ENCODE results near the gene FGF12.

FGF12 gene

GRCh38 chr3:192165552-192165951 is 561.8 kb downstream of the FGF12 start:
- ChIA-PET POLR2A (no interaction called here), CTCF (interaction anchor here (0.6 kb wide), 1 partner anchor 432 kb away, joined by 3 read pairs; no protein-coding TSS in a partner anchor)
- TF ChIP-seq FOXA1 (IDR thresholded peaks at IDR 0.05) (no peak), CTBP1 (IDR thresholded peaks at IDR 0.05; ENCODE audit: borderline replicate concordance) (no peak), SUZ12 (IDR thresholded peaks at IDR 0.05) (no peak)
- no peak for DNase-seq (ENCODE audit: extremely low spot score)

GRCh38 chr3:192161661-192162060 is 565.7 kb downstream of the FGF12 start:
- TF ChIP-seq BHLHE40 (IDR thresholded peaks at IDR 0.05; ENCODE audit: borderline replicate concordance) (no peak), L3MBTL2 (conservative IDR thresholded peaks at IDR 0.05) (no peak), TARDBP (IDR thresholded peaks at IDR 0.05) (no peak), SP1 (IDR thresholded peaks at IDR 0.05) (no peak), FOXA1 (IDR thresholded peaks at IDR 0.05) (no peak), CTBP1 (IDR thresholded peaks at IDR 0.05; ENCODE audit: borderline replicate concordance) (no peak), ELF4 (IDR thresholded peaks at IDR 0.05) (no peak), ZNF384 (IDR thresholded peaks at IDR 0.05) (no peak), ARNT (IDR thresholded peaks at IDR 0.05) (no peak), LEF1 (IDR thresholded peaks at IDR 0.05; ENCODE audit: borderline replicate concordance) (no peak), HDGF (IDR thresholded peaks at IDR 0.05; ENCODE audit: borderline replicate concordance) (no peak), FOXK2 (IDR thresholded peaks at IDR 0.05) (no peak), NFRKB (IDR thresholded peaks at IDR 0.05) (no peak), SUZ12 (IDR thresholded peaks at IDR 0.05) (no peak), FOXM1 (IDR thresholded peaks at IDR 0.05; ENCODE audit: borderline replicate concordance) (no peak)
- TF ChIP-seq, protein P1, sequence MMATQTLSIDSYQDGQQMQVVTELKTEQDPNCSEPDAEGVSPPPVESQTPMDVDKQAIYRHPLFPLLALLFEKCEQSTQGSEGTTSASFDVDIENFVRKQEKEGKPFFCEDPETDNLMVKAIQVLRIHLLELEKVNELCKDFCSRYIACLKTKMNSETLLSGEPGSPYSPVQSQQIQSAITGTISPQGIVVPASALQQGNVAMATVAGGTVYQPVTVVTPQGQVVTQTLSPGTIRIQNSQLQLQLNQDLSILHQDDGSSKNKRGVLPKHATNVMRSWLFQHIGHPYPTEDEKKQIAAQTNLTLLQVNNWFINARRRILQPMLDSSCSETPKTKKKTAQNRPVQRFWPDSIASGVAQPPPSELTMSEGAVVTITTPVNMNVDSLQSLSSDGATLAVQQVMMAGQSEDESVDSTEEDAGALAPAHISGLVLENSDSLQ (IDR thresholded peaks at IDR 0.05) = no peak
- ChIA-PET POLR2A (no interaction called here), CTCF (no interaction called here)
- no peak for DNase-seq (ENCODE audit: extremely low spot score)

DNA sequence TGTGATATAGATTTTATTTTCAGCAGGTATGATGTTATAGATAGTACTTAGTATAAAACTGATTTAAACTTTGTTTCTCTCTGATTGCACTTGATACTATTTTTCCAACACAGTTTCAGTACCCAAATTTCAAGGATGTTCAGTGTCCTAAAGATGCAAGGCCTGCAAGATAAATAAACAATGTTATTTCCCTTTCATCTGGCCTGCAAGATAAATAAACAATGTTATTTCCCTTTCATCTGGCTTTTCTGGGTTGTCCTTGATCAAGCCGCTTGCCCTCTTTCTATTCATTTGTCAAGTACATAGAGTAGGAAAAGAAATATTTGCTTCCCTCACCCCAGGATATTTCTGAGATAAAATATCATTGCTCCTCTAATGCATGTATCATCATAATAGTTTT is 571.0 kb downstream of the FGF12 start:
- POLR2A ChIA-PET = no interaction called here

DNA sequence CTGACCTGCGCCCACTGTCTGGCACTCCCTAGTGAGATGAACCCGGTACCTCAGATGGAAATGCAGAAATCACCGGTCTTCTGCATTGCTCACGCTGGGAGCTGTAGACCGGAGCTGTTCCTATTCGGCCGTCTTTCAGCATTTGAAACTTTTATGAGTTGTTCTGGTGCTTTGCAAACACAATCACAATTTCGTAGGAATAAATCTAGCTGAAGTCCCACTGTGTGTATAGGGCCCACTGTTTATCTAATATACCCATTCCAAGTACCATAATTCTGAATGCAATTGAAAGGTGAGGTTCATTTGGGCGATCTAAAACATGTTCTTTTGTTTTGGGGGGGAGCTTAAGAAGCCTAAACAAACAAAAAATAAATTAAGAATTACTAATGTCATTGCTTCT is 572.1 kb downstream of the FGF12 start:
- CTCF ChIA-PET = no interaction called here
- DNase-seq (ENCODE audit: extremely low spot score) = no peak
- TF ChIP-seq NFRKB (IDR thresholded peaks at IDR 0.05) = no peak
- no peak for TF ChIP-seq FOXA1 (IDR thresholded peaks at IDR 0.05)
- no peak for TF ChIP-seq SP1 (IDR thresholded peaks at IDR 0.05)
- no peak for TF ChIP-seq HDGF (IDR thresholded peaks at IDR 0.05; ENCODE audit: borderline replicate concordance)
- TF ChIP-seq TARDBP (IDR thresholded peaks at IDR 0.05) = no peak
- TF ChIP-seq, protein P1 (IDR thresholded peaks at IDR 0.05) = no peak
- no peak for TF ChIP-seq ELF4 (IDR thresholded peaks at IDR 0.05)
- TF ChIP-seq FOXK2 (IDR thresholded peaks at IDR 0.05) = no peak
- TF ChIP-seq FOXM1 (IDR thresholded peaks at IDR 0.05; ENCODE audit: borderline replicate concordance) = no peak
- TF ChIP-seq LEF1 (IDR thresholded peaks at IDR 0.05; ENCODE audit: borderline replicate concordance) = no peak
- POLR2A ChIA-PET = interaction anchor here (1.3 kb wide), 1 partner anchor 589 kb away, joined by 11 read pairs; no protein-coding TSS in a partner anchor

More for the DNA sequence above, 571.0 kb downstream of the FGF12 start:
- no peak for DNase-seq (ENCODE audit: extremely low spot score)
- CTCF ChIA-PET = no interaction called here
- TF ChIP-seq FOXA1 (IDR thresholded peaks at IDR 0.05) (no peak), CTBP1 (IDR thresholded peaks at IDR 0.05; ENCODE audit: borderline replicate concordance) (no peak), LEF1 (IDR thresholded peaks at IDR 0.05; ENCODE audit: borderline replicate concordance) (no peak), SUZ12 (IDR thresholded peaks at IDR 0.05) (no peak), SP1 (IDR thresholded peaks at IDR 0.05) (no peak), FOXK2 (IDR thresholded peaks at IDR 0.05) (no peak), L3MBTL2 (conservative IDR thresholded peaks at IDR 0.05) (no peak)

DNA sequence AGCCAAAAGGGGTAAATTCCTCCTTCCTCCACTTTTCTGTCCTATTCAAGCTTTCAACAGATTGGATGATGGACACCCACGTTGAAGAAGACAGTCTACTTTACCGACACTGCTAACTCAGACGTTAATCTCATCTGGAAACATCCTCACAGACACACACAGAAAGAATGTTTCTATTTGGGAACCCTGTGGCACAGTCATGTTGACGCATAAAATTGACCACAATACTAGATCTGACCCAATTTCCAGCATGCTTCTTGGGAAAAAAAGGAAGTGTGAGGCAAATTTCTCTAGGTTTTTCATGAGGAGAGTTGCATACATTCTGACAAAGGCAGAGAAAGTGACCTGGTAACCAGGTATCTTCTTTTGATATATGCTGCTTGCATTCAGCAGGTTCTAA is 594.1 kb downstream of the FGF12 start:
- POLR2A ChIA-PET = no interaction called here
- TF ChIP-seq SUZ12 (IDR thresholded peaks at IDR 0.05) = no peak
- no peak for TF ChIP-seq NFRKB (IDR thresholded peaks at IDR 0.05)
- no peak for TF ChIP-seq SP1 (IDR thresholded peaks at IDR 0.05)
- CTCF ChIA-PET = interaction anchor here (0.7 kb wide), 1 partner anchor 77 kb away, joined by 3 read pairs; no protein-coding TSS in a partner anchor
- DNase-seq (ENCODE audit: extremely low spot score) = no peak

GRCh38 chr3:192130534-192131132 is 596.7 kb downstream of the FGF12 start:
- ChIA-PET POLR2A (no interaction called here), CTCF (interaction anchor here (0.7 to 1.0 kb wide), 3 partner anchors 10 to 321 kb away, joined by 3 to 7 read pairs (median 4); no protein-coding TSS in a partner anchor)
- TF ChIP-seq, protein P1 (IDR thresholded peaks at IDR 0.05) = no peak
- TF ChIP-seq FOXA1 (IDR thresholded peaks at IDR 0.05) = no peak
- TF ChIP-seq TARDBP (IDR thresholded peaks at IDR 0.05) = no peak
- TF ChIP-seq ZNF384 (IDR thresholded peaks at IDR 0.05) = no peak
- TF ChIP-seq FOXM1 (IDR thresholded peaks at IDR 0.05; ENCODE audit: borderline replicate concordance) = no peak
- TF ChIP-seq ELF4 (IDR thresholded peaks at IDR 0.05) = no peak
- no peak for TF ChIP-seq FOXK2 (IDR thresholded peaks at IDR 0.05)
- no peak for TF ChIP-seq HDGF (IDR thresholded peaks at IDR 0.05; ENCODE audit: borderline replicate concordance)
- TF ChIP-seq ARNT (IDR thresholded peaks at IDR 0.05) = no peak
- no peak for TF ChIP-seq NFRKB (IDR thresholded peaks at IDR 0.05)
- no peak for TF ChIP-seq SUZ12 (IDR thresholded peaks at IDR 0.05)
- DNase-seq (ENCODE audit: extremely low spot score) = peak; percentile 44

DNA sequence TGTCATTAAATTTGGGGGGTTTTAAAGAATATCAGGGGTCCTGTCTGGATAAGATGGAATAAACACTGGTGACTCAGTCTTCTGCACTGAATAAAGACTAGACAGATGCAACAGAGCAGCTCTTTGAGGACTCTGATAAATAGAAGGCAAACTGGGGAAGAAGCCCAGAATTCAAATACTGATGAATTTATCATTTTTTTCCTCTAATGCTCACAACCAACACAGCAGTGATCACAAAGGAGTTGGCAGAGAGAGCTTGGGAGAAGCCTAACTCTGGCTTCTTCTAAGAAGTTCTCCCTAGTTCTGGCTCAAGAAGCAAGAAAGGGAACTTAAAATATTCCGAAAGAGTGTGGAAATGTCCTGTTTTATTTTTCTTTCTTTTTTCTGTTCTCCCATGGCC is 597.8 kb downstream of the FGF12 start:
- DNase-seq (ENCODE audit: extremely low spot score) = no peak
- ChIA-PET CTCF (no interaction called here), POLR2A (no interaction called here)
- TF ChIP-seq CTBP1 (IDR thresholded peaks at IDR 0.05; ENCODE audit: borderline replicate concordance) (no peak), ELF4 (IDR thresholded peaks at IDR 0.05) (no peak), L3MBTL2 (conservative IDR thresholded peaks at IDR 0.05) (no peak)
